Hepatocyte (in vitro differentiated cells): Measurements from ENCODE around the gene KCTD13.

Source experiments
- CTCF ChIP-seq: fragments of 200-600 bp; sonication (generic); IDR thresholded peaks from 2 replicates; pipeline ENCODE4 v1.5.1; 2016; ENCODE audit warnings: antibody characterized with exemption, mild to moderate bottlenecking; ENCODE audit not compliant: poor library complexity
- EZH2 ChIP-seq: fragments of 200-600 bp; sonication (generic); IDR thresholded peaks from 2 replicates; pipeline ENCODE4 v1.6.1; 2016; ENCODE audit warnings: antibody characterized with exemption, mild to moderate bottlenecking, borderline replicate concordance
- EZH2phosphoT487 ChIP-seq: fragments of 200-600 bp; sonication (generic); IDR thresholded peaks from one replicate; pipeline ENCODE4 v1.6.1; 2018; ENCODE audit warnings: antibody characterized with exemption, mild to moderate bottlenecking, low read depth, moderate library complexity; ENCODE audit not compliant: unreplicated experiment, severe bottlenecking

- no peak for TF ChIP-seq CTCF
- no peak for TF ChIP-seq EZH2
- TF ChIP-seq EZH2phosphoT487, result no peak
These were observed 31.7 kb downstream of the KCTD13 start for GRCh38 chr16:29894352-29894751.
